K562 (cell line): ENCODE measurements around the gene POLRMT. TPM values are rescaled to one million over a fixed set of nuclear protein-coding genes. Genes with fewer than 3 reads are reported as not detected.

ENCODE experiments used
- ATAC-seq: fragments of 200-7000 bp; cut with Tn5 transposase; 3 replicates; pipeline ENCODE4 v1.9.1; 2020; ENCODE audit warnings: moderate library complexity
- BruUV-seq: library from RNA; stranded (reverse); fragments of 400-500 nt; replicated peaks from 2 replicates; lab custom pipeline; 2021; lab: Mats Ljungman, UMichigan
- CTCF ChIA-PET: fragments of 300-600 bp; formaldehyde crosslinking; extraction: SDS; loops from one replicate; lab custom pipeline; 2021; ENCODE audit warnings: low intra/inter-chr PET ratio; lab: Yijun Ruan, JAX
- POLR2A ChIA-PET: fragments of 300-600, 350-650 bp; sonication (Branson Sonifier 250); formaldehyde crosslinking; extraction: SDS; loops from one replicate; lab custom pipeline; 2021; ENCODE audit warnings: antibody characterized with exemption, inconsistent platforms; lab: Yijun Ruan, JAX
- DNase-seq, 4 experiments: peaks; one replicate each; pipeline versions ENCODE4 v3.0.0 to v3.0.0-alpha.2; 2011 to 2018; ENCODE audit warnings: low spot score in 3 of 4, mixed read lengths in 3 of 4; ENCODE audit errors: extremely low read depth in 1 of 4
- FAIRE-seq: peaks from 2 replicates; lab custom pipeline; 2011; peaks lifted over from hg19 to GRCh38; lab: Jason Lieb, UNC
- H2AFZ ChIP-seq: 2 replicates; pipeline ENCODE4 v1.6.0; 2011; ENCODE audit warnings: low read depth, low read length, control low read depth, inconsistent platforms
- H3K27ac ChIP-seq: fragments of 200-600 bp; 3 replicates; pipeline ENCODE4 v1.8.0; 2011; ENCODE audit warnings: low read depth, mild to moderate bottlenecking, control low read depth, inconsistent platforms, low read length, moderate library complexity, mixed read lengths; ENCODE audit errors: extremely low read depth
- H3K27me3 ChIP-seq, 2 experiments: fragments of 300-600 bp in 1 of 2; 2 replicates in 1 of 2; 3 replicates in 1 of 2; pipeline versions ENCODE4 v1.6.0 to v1.8.0; 2011; ENCODE audit warnings: inconsistent platforms in 2 of 2, low read length in 2 of 2, mild to moderate bottlenecking in 1 of 2, mixed read lengths in 1 of 2, moderate library complexity in 1 of 2; ENCODE audit not compliant: control insufficient read depth in 2 of 2, insufficient read depth in 2 of 2
- H3K36me3 ChIP-seq: fragments of 300-600 bp; 3 replicates; pipeline ENCODE4 v1.8.0; 2011; ENCODE audit warnings: mild to moderate bottlenecking, low read length, inconsistent platforms; ENCODE audit not compliant: control insufficient read depth, insufficient read depth
- H3K4me1 ChIP-seq, 2 experiments: fragments of 200-600 bp in 1 of 2; replicated peaks in 1 of 2; 2 replicates in 1 of 2; 3 replicates in 1 of 2; pipeline versions ENCODE4 v1.5.1 to v1.8.0; 2011; ENCODE audit warnings: inconsistent platforms in 2 of 2, low read length in 2 of 2, mild to moderate bottlenecking in 1 of 2, mixed read lengths in 1 of 2, moderate library complexity in 1 of 2; ENCODE audit not compliant: control insufficient read depth in 2 of 2, insufficient read depth in 2 of 2
- H3K4me2 ChIP-seq: 2 replicates; pipeline ENCODE4 v1.6.1; 2011; ENCODE audit warnings: low read length, control low read depth, inconsistent platforms, mixed read lengths; ENCODE audit not compliant: insufficient read depth
- H3K4me3 ChIP-seq: fragments of 200-600 bp; sonication (generic), shearing (Covaris generic); 2 replicates; pipeline ENCODE4 v1.5.1; 2016; ENCODE audit warnings: control low read depth, inconsistent platforms
- H3K79me2 ChIP-seq: fragments of 200-600 bp; 3 replicates; pipeline ENCODE4 v1.8.0; 2011; ENCODE audit warnings: low read length, inconsistent platforms; ENCODE audit not compliant: control insufficient read depth, insufficient read depth
- H3K9ac ChIP-seq, 2 experiments: 2 replicates each; pipeline versions ENCODE4 v1.6.0 to v1.6.1; 2011; ENCODE audit warnings: low read depth in 2 of 2, low read length in 2 of 2, control low read depth in 1 of 2, inconsistent platforms in 1 of 2, mild to moderate bottlenecking in 1 of 2, mixed read lengths in 1 of 2; ENCODE audit not compliant: insufficient read depth in 1 of 2
- H3K9me1 ChIP-seq: one replicate; pipeline ENCODE4 v1.6.0; 2011; ENCODE audit warnings: inconsistent platforms, mild to moderate bottlenecking, low read length, moderate library complexity; ENCODE audit not compliant: control insufficient read depth, insufficient read depth
- H3K9me3 ChIP-seq: replicated peaks from 2 replicates; pipeline ENCODE4 v1.5.1; 2011; ENCODE audit warnings: low read depth, low read length, inconsistent platforms; ENCODE audit not compliant: control insufficient read depth, insufficient read depth
- H4K20me1 ChIP-seq: replicated peaks from 2 replicates; pipeline ENCODE4 v1.6.1; 2011; ENCODE audit warnings: low read length, inconsistent platforms, mixed read lengths; ENCODE audit not compliant: control insufficient read depth, insufficient read depth
- ATF6 ChIP-seq: sonication (generic); formaldehyde crosslinking; IDR thresholded peaks from 2 replicates; pipeline ENCODE4 v1.4.0; 2020; ENCODE audit warnings: mild to moderate bottlenecking, missing genetic modification reagents
- FIP1L1 ChIP-seq: fragments of 200-400 bp; formaldehyde crosslinking; IDR thresholded peaks from 2 replicates; pipeline ENCODE4 v1.6.1; 2018; ENCODE audit warnings: mild to moderate bottlenecking, low read depth, low read length; ENCODE audit not compliant: poor library complexity, severe bottlenecking
- GTF2F1 ChIP-seq: IDR thresholded peaks from 2 replicates; pipeline ENCODE4 v1.6.1; 2011; ENCODE audit warnings: low read depth, low read length, improper control_type of control experiment
- MAFF ChIP-seq: IDR thresholded peaks from 2 replicates; pipeline ENCODE4 v1.6.1; 2012; ENCODE audit warnings: low read length, improper control_type of control experiment
- POLR2G ChIP-seq: fragments of 200-400 bp; formaldehyde crosslinking; IDR thresholded peaks from 2 replicates; pipeline ENCODE4 v1.6.1; 2017; ENCODE audit warnings: low read depth, mild to moderate bottlenecking, antibody characterized with exemption, low read length, moderate library complexity
- RBM22 ChIP-seq: fragments of 200-400 bp; formaldehyde crosslinking; IDR thresholded peaks from 2 replicates; pipeline ENCODE4 v1.6.1; 2018; ENCODE audit warnings: low read length, low read depth; ENCODE audit not compliant: poor library complexity, severe bottlenecking
- ZFP91 ChIP-seq: sonication (generic); formaldehyde crosslinking; IDR thresholded peaks from 2 replicates; pipeline ENCODE4 v1.8.0; 2022; ENCODE audit warnings: mild to moderate bottlenecking, missing genetic modification reagents
- ZNF124 ChIP-seq: sonication (generic); formaldehyde crosslinking; IDR thresholded peaks from 2 replicates; pipeline ENCODE4 v1.8.1; 2022; ENCODE audit warnings: missing genetic modification reagents
- WGBS: fragments of 100-300 bp; shearing (Covaris generic); methylation state at CpG from one replicate; pipeline ENCODE4 v1.1.6; 2016; ENCODE audit warnings: low coverage, mixed read lengths; ENCODE audit not compliant: insufficient coverage; ENCODE audit errors: missing lambda C conversion rate; 5-methylcytosine and 5-hydroxymethylcytosine counted together
- in situ Hi-C: fragments of 300-500 bp; cut with MboI; formaldehyde crosslinking; loops from 4 replicates; pipeline ENCODE4 v1.15.0; 2018; ENCODE audit warnings: inconsistent platforms, mixed read lengths
- intact Hi-C: fragments of 100-400 bp; cut with micrococcal nuclease; formaldehyde crosslinking; loops from 2 replicates; pipeline ENCODE4 v1.14.2; 2022
- polyA plus RNA-seq, 8 experiments: library from polyadenylated mRNA; depleted of rRNA in 4 of 8; stranded (reverse) in 5 of 8; unstranded in 3 of 8; fragments of >200 nt; fragmentation: Nextera tagmentation in 2 of 8; fragmentation: Illumina TruSeq in 1 of 8; extraction: Ambion mirVana in 2 of 8; extraction: Trizol in 1 of 8; gene quantifications; 2 replicates each; pipeline versions ENCODE4 v1.2.1 to v1.2.3, GENCODE V29; 2011 to 2014; ENCODE audit warnings: inconsistent platforms in 1 of 8, missing spikeins in 1 of 8
- total RNA-seq, 7 experiments: library from RNA; depleted of rRNA in 6 of 7; stranded (reverse); fragments of >200 nt in 6 of 7; fragmentation: Illumina TruSeq in 2 of 7; extraction: Trizol in 2 of 7; gene quantifications; 2 replicates each; pipeline versions ENCODE4 v1.2.1 to v1.2.3, GENCODE V29; 2011 to 2021; ENCODE audit warnings: low replicate concordance in 1 of 7

The POLRMT gene
- total and polyA plus RNA-seq, 9 of the 15 experiments (the other 6 are each of a cell fraction or from before 2014, with no cell fraction given), result 30.3 to 144 (median 68.0) TPM

- Histone ChIP-seq H3K79me2 (peaks cover 6% of the 10 kb centered on the region), H3K9me3 (no peaks in the 10 kb centered on the region), H3K27ac (no peak overlapping the region), H3K27me3 (no peaks in the 10 kb centered on the region; a peak in 1 of 5 replicates), H3K4me1 (peaks cover 4 to 65% of the 10 kb centered on the region in 2 experiments), H2AFZ (no peak overlapping the region), H4K20me1 (no peaks in the 10 kb centered on the region), H3K4me2 (no peak overlapping the region), H3K9me1 (peaks cover 7% of the 10 kb centered on the region), H3K36me3 (no peaks in the 10 kb centered on the region), H3K4me3 (no peak overlapping the region), H3K9ac (no peak overlapping the region)
- in situ Hi-C loops, result no loop called here
- WGBS, result 59% methylated on average over 28 of the region's 38 CpGs
- intact Hi-C loops, result no loop called here
- ChIA-PET POLR2A (interaction anchor here (1.8 kb wide), 1 partner anchor 11 kb away, joined by 4 read pairs; the partner anchor contains the start of gene RNF126), CTCF (no interaction called here)
- no TSS peak for BruUV-seq
- FAIRE-seq (no peak), DNase-seq (no peak), ATAC-seq (no peak)
- TF ChIP-seq ATF6 (CRISPR knock-in tag), result no peak
- no peak for TF ChIP-seq MAFF
- TF ChIP-seq GTF2F1, result no peak
- no peak for TF ChIP-seq ZNF124 (CRISPR knock-in tag)
- no peak for TF ChIP-seq FIP1L1
- 0 out of 2 replicates have a peak, but pooled peaks have one; percentile 46 for TF ChIP-seq POLR2G
- peak; percentile 13 for TF ChIP-seq RBM22
- TF ChIP-seq ZFP91 (CRISPR knock-in tag), result no peak
These were observed 41.2 kb upstream of the POLRMT start for GRCh38 chr19:674282-675151.
